Transverse colon (tissue), 4 donors: ENCODE results near the gene SCAMP3.
A peak's percentile ranks its signal among the peaks of the same experiment; 100 is the strongest.

ENCODE experiments used
- POLR2AphosphoS5 ChIP-seq, 3 donors: sonication (generic); formaldehyde crosslinking; IDR thresholded peaks; one replicate each; pipeline ENCODE4 v1.6.1; 2016; ENCODE audit warnings: antibody characterized with exemption in 3 of 3
- TF ChIP-seq, protein P1 (sequence below), 5 experiments: fragments of 200-600 bp in 3 of 5; fragments of 450-650 bp in 2 of 5; sonication (generic) in 3 of 5; IDR thresholded peaks; 1 replicate in 2 of 5; 2 replicates in 3 of 5; pipeline ENCODE4 v1.5.1; 2016 to 2017; ENCODE audit warnings: antibody characterized with exemption in 5 of 5, inconsistent platforms in 3 of 5, mild to moderate bottlenecking in 2 of 5, moderate library complexity in 1 of 5

DNA sequence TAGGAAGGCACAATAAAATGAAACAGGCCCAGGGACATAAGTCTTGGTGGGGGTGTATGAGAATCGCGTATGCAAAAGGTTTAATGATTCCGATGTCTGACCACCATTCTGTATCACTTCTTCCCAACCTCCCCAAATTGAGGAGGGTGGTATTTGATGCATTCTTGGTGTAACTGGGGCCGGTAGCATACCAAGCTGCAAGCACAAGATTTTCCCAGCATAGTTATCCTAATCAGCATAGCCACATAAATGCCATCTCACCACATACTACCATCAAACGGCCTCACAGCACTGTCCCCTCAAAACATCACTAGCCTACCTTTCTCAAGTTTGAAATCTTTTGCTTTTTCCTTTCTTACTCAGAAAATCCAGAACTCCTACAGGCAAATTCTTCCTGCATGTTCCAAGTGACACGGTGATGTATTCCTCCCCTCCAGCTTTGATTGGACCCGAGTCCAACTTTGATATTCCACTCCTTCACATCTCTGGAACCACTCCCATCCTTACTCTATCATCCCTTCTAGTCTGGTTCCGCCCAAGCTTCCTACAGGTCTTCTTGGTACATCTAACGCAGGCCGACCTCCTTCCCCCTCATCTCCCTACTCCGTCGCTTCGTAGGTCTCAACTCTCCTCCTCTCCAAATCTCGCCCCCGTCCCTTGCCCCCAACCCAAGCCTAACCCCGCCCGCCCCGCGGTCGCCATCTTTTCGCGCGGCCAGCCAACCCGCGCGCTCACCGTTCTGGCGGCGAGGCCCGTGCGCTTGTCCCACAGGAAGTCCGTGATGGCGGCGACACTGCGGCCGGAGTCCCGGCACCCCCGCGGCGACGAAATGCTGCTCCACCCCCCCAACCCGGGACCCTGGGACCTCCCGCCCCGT, 10.5 kb upstream of the SCAMP3 start:
- TF ChIP-seq POLR2AphosphoS5 (IDR thresholded peaks at IDR 0.05): peak in 1 of 3 donors; percentile 30
- TF ChIP-seq, protein P1, sequence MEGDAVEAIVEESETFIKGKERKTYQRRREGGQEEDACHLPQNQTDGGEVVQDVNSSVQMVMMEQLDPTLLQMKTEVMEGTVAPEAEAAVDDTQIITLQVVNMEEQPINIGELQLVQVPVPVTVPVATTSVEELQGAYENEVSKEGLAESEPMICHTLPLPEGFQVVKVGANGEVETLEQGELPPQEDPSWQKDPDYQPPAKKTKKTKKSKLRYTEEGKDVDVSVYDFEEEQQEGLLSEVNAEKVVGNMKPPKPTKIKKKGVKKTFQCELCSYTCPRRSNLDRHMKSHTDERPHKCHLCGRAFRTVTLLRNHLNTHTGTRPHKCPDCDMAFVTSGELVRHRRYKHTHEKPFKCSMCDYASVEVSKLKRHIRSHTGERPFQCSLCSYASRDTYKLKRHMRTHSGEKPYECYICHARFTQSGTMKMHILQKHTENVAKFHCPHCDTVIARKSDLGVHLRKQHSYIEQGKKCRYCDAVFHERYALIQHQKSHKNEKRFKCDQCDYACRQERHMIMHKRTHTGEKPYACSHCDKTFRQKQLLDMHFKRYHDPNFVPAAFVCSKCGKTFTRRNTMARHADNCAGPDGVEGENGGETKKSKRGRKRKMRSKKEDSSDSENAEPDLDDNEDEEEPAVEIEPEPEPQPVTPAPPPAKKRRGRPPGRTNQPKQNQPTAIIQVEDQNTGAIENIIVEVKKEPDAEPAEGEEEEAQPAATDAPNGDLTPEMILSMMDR (IDR thresholded peaks at IDR 0.05): no peak
